A549 (cell line): Measurements from ENCODE around the gene SORCS2.

Experiments used
- CEBPB ChIP-seq, 2 experiments: fragments of >200 bp in 1 of 2; sonication (Bioruptor Twin) in 1 of 2; formaldehyde crosslinking in 1 of 2; IDR thresholded peaks; 2 replicates each; pipeline ENCODE4 v1.6.1; 2012 to 2016
- CTCF ChIP-seq: fragments of >200 bp; sonication (Bioruptor Twin); formaldehyde crosslinking; IDR thresholded peaks from 3 replicates; pipeline ENCODE4 v1.5.1; 2016
- HMGXB4 ChIP-seq: fragments of 250-450 bp; sonication (Bioruptor Pico); IDR thresholded peaks from 2 replicates; pipeline ENCODE4 v1.5.0; 2021; ENCODE audit warnings: mild to moderate bottlenecking, moderate library complexity, borderline replicate concordance
- HOXA7 ChIP-seq: fragments of 250-450 bp; sonication (Bioruptor Pico); IDR thresholded peaks from 2 replicates; pipeline ENCODE4 v1.5.0; 2020; ENCODE audit warnings: mild to moderate bottlenecking, moderate library complexity
- JUN ChIP-seq, 2 experiments: fragments of >200 bp; sonication (Bioruptor Twin); formaldehyde crosslinking; IDR thresholded peaks; 2 replicates in 1 of 2; 3 replicates in 1 of 2; pipeline ENCODE4 v1.6.1; 2016 to 2017
- MAX ChIP-seq: IDR thresholded peaks from 2 replicates; pipeline ENCODE4 v1.6.1; 2012
- PHF8 ChIP-seq: fragments of 200-600 bp; sonication (generic); IDR thresholded peaks from 2 replicates; pipeline ENCODE4 v1.6.1; 2016; ENCODE audit warnings: low read depth, mild to moderate bottlenecking, antibody characterized with exemption, moderate library complexity, borderline replicate concordance
- REST ChIP-seq: fragments of 200-600 bp; sonication (generic); IDR thresholded peaks from 2 replicates; pipeline ENCODE4 v1.6.1; 2016; ENCODE audit warnings: antibody characterized with exemption, mild to moderate bottlenecking, moderate library complexity

GRCh38 chr4:7665321-7665720 lies 473.0 kb downstream of the SORCS2 start:
- TF ChIP-seq CTCF (no peak), MAX (no peak), JUN (IDR thresholded peaks at IDR 0.05) (no peak), PHF8 (no peak), HMGXB4 (CRISPR knock-in tag) (no peak), HOXA7 (no peak), CEBPB (IDR thresholded peaks at IDR 0.05) (no peak), REST (no peak)
